ENCODE measurements around the gene PHACTR2. TPM values are rescaled to one million over a fixed set of nuclear protein-coding genes. Genes with fewer than 3 reads are reported as not detected.
A peak's percentile ranks its signal among the peaks of the same experiment; 100 is the strongest.

The PHACTR2 gene
- total RNA-seq, 4 donors from 2014 or later: 95.0 to 127 (median 111) TPM

DNA sequence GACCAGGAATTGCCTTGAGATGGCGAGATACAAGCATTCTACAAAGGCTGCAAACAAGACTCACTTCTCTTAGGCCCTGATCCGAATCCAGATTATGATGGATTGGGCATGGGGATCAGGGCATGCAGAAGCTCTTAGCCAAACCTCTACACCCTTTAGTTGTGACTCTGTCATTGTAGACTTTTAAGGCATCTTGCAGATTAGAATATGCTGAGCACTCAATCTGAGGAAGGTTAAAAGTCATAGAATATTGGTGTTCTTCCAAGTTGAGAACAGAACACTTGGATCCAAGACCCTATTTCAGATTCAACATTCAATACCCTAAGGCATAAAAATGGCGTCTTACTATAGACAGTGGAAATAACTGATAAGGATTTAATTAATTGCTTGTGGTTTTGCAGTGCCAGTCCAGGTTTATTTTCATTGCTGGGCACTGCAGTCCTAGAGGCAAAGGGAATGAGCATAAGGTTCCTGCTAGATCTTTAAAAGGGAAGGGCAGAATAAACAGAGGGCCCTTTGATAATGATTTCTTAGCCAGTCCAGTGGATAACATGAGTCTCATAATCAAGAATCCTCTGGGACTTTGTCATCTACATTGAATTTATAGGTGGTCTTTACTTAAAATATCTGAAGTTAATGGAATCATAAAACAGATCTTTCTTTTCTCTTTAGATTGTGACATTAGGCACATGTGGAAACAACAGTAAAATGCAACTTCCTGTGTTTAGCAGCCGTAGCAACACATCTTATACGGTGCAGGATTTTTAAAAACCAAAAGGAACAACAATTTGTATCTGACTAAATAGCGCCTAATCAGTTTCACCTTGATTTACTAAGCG, 17.6 kb downstream of the PHACTR2 start:
- H3K4me3 ChIP-seq (replicated peaks in 1 of 3): no peak overlapping the region
- no peaks in the 10 kb centered on the region for H3K36me3 ChIP-seq
- peaks cover 43 to 54% of the 10 kb centered on the region in 2 donors for H3K4me1 ChIP-seq
- intact Hi-C loops (cut with DNase I): no loop called here
- no peak for DNase-seq
- no peak overlapping the region for H3K27ac ChIP-seq
- 76 to 77% methylated on average over 7 of the region's 7 CpGs for WGBS, 2 donors
- TF ChIP-seq, protein P1, sequence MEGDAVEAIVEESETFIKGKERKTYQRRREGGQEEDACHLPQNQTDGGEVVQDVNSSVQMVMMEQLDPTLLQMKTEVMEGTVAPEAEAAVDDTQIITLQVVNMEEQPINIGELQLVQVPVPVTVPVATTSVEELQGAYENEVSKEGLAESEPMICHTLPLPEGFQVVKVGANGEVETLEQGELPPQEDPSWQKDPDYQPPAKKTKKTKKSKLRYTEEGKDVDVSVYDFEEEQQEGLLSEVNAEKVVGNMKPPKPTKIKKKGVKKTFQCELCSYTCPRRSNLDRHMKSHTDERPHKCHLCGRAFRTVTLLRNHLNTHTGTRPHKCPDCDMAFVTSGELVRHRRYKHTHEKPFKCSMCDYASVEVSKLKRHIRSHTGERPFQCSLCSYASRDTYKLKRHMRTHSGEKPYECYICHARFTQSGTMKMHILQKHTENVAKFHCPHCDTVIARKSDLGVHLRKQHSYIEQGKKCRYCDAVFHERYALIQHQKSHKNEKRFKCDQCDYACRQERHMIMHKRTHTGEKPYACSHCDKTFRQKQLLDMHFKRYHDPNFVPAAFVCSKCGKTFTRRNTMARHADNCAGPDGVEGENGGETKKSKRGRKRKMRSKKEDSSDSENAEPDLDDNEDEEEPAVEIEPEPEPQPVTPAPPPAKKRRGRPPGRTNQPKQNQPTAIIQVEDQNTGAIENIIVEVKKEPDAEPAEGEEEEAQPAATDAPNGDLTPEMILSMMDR (IDR thresholded peaks at IDR 0.05): no peak
- TF ChIP-seq POLR2A (IDR thresholded peaks at IDR 0.05): no peak
- no peaks in the 10 kb centered on the region for H3K27me3 ChIP-seq
- no peaks in the 10 kb centered on the region for H3K9me3 ChIP-seq

DNA sequence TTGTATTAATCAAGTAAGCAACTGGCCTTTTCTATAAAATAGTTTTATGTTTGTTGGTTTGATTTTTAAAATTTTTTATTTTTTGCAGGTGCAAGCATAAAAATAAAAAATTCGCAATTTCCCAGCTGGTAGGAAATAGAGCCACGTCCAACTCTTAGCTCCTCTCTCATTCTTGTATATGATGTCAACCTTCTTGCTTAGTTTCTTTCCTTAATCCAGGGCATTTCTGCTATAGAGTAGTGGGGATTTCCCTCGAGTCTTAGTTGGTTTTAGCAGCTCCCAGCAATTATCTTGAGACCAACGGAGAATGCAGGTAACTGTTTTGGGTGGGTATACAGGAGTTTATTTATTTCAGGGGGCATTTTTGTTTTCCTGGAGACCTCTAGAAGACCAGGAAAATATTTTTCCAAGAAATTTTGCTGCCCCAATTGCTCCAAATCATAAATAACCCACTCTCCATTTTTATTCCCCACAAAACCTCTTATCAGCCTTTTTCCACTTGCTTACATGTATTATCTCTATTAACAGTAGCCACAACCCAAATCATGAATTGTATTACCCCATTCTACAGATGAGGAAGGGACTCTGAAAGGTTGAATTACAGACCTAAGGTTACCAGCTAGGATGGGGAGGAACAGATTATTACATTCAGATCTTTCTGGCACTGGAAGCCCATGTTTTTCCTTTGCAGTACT, 18.4 kb downstream of the PHACTR2 start:
- no peak overlapping the region for H3K4me3 ChIP-seq (replicated peaks in 1 of 3)
- no peaks in the 10 kb centered on the region for H3K27me3 ChIP-seq
- H3K27ac ChIP-seq: peak overlapping the region in 1 of 3 donors; percentile 43
- H3K4me1 ChIP-seq: peaks cover 36 to 49% of the 10 kb centered on the region in 2 donors
- DNase-seq: no peak
- 57 to 68% methylated on average over 4 of the region's 4 CpGs for WGBS, 2 donors
- no peaks in the 10 kb centered on the region for H3K9me3 ChIP-seq
- no peak for TF ChIP-seq POLR2A (IDR thresholded peaks at IDR 0.05)
- TF ChIP-seq, protein P1 (IDR thresholded peaks at IDR 0.05): no peak
- H3K36me3 ChIP-seq: no peaks in the 10 kb centered on the region
- intact Hi-C loops (cut with DNase I): no loop called here

DNA sequence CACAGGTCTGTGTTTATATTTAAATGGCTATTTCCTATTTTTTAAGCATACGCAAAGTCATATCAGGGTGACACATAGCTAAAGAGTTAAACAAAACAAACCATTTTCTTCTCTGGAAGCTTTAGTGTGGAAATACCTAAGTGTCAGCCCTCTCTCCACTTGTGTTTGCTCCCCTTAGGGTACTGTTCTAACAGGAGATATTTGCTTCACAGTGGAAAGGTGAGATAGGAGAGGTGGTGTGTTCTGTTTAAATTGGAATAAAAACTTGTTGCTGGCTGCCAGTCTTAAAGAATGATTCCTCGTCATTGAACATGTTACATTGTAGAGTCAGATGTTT, 18.9 kb downstream of the PHACTR2 start:
- Histone ChIP-seq H3K27ac (peak overlapping the region in 1 of 3 donors; percentile 52), H3K4me1 (peaks cover 38 to 49% of the 10 kb centered on the region in 2 donors), H3K9me3 (no peaks in the 10 kb centered on the region), H3K27me3 (no peaks in the 10 kb centered on the region), H3K4me3 (replicated peaks in 1 of 3) (no peak overlapping the region), H3K36me3 (no peaks in the 10 kb centered on the region)
- 82 to 83% methylated on average over 2 of the region's 2 CpGs for WGBS, 2 donors
- TF ChIP-seq, protein P1 (IDR thresholded peaks at IDR 0.05): no peak
- TF ChIP-seq POLR2A (IDR thresholded peaks at IDR 0.05): no peak
- DNase-seq: no peak
- intact Hi-C loops (cut with DNase I): no loop called here

DNA sequence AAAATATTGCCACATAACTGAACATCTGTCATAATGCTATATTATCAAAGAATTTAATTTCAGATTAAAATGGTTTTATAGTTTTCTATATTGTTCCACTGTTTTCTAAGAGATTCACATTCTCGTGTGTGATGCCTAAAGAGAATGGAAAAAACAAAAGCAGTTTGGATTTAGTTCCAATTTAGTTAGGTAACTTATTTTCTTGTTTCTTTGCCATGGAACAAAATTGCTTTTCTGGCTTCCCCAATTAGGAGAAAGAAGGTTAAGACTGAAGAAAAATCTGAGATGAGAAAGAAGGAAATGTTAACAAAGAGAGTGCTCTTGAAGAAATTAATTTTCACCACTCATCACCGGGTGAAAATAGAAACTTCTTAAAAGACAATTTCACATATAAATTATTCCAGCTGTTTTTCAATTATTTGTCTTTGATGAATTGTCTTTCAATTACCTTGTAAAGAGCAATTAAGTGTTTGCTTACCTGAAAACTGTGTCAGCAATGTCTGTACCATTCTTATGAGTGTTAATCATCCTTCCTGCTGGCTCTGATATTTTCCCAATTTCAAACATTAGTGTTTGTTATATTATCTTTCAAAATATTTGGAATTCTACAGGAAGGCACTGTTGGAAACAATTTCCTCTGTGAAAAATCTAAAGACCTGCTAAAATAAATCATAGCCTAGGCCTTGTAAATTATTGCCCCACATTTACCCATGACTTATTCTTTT, 19.5 kb downstream of the PHACTR2 start:
- H3K4me1 ChIP-seq: peaks cover 36 to 49% of the 10 kb centered on the region in 2 donors
- H3K27me3 ChIP-seq: no peaks in the 10 kb centered on the region
- no peaks in the 10 kb centered on the region for H3K9me3 ChIP-seq
- DNase-seq: no peak
- no peak for TF ChIP-seq POLR2A (IDR thresholded peaks at IDR 0.05)
- TF ChIP-seq, protein P1 (IDR thresholded peaks at IDR 0.05): no peak
- intact Hi-C loops (cut with DNase I): no loop called here
- no peak overlapping the region for H3K4me3 ChIP-seq (replicated peaks in 1 of 3)
- H3K36me3 ChIP-seq: no peaks in the 10 kb centered on the region
- H3K27ac ChIP-seq: peak overlapping the region in 1 of 3 donors; percentile 52
- 71% methylated on average over 2 of the region's 2 CpGs for WGBS, 2 donors

Data from thyroid gland (tissue), 4 donors.